NCI-H2029 treated with DMSO at 0.1 percent for 48 hours (cell line): Measurements from ENCODE around the gene DEPDC5.
A peak's percentile ranks its signal among the peaks of the same experiment; 100 is the strongest.
"Not testable (repeated sequence)": the region's sequence is repeated elsewhere in the genome, so short reads cannot be mapped to it uniquely, and the experiment has no call there.

Source experiments
- DNase-seq: peaks from one replicate; lab custom pipeline; 2025; lab: John Stamatoyannopoulos, UW

Gene DEPDC5

GRCh38 chr22:31815383-31815814 is 61.6 kb downstream of the DEPDC5 start:
- DNase-seq, result not testable (repeated sequence)

GRCh38 chr22:31816750-31817149 is 62.9 kb downstream of the DEPDC5 start:
- DNase-seq, result no peak

GRCh38 chr22:31818481-31819392 is 64.9 kb downstream of the DEPDC5 start:
- no peak for DNase-seq

GRCh38 chr22:31820655-31821054 is 66.8 kb downstream of the DEPDC5 start:
- no peak for DNase-seq

- DNase-seq, result peak; percentile 57
These were observed 67.8 kb downstream of the DEPDC5 start for GRCh38 chr22:31821572-31821971.

GRCh38 chr22:31822523-31822922 is 68.7 kb downstream of the DEPDC5 start:
- DNase-seq, result no peak

GRCh38 chr22:31825513-31825912 is 71.7 kb downstream of the DEPDC5 start:
- DNase-seq, result no peak

- no peak for DNase-seq
These were observed 72.6 kb downstream of the DEPDC5 start for GRCh38 chr22:31826443-31826842.

GRCh38 chr22:31828739-31829138 is 74.9 kb downstream of the DEPDC5 start:
- no peak for DNase-seq

- DNase-seq, result peak; percentile 20
These were observed 75.7 kb downstream of the DEPDC5 start for GRCh38 chr22:31829505-31829904.

GRCh38 chr22:31830721-31831070 is 76.9 kb downstream of the DEPDC5 start:
- no peak for DNase-seq

GRCh38 chr22:31833930-31834329 is 80.1 kb downstream of the DEPDC5 start:
- DNase-seq, result no peak

GRCh38 chr22:31836010-31836409 is 82.2 kb downstream of the DEPDC5 start:
- DNase-seq, result no peak

- no peak for DNase-seq
These were observed 85.1 kb downstream of the DEPDC5 start for GRCh38 chr22:31838917-31839316.

GRCh38 chr22:31839986-31840385 is 86.2 kb downstream of the DEPDC5 start:
- DNase-seq, result no peak

GRCh38 chr22:31840585-31840984 is 86.8 kb downstream of the DEPDC5 start:
- no peak for DNase-seq

- no peak for DNase-seq
These were observed 87.4 kb downstream of the DEPDC5 start for GRCh38 chr22:31841078-31841827.

GRCh38 chr22:31843526-31843925 is 89.7 kb downstream of the DEPDC5 start:
- DNase-seq, result no peak

GRCh38 chr22:31844941-31845340 is 91.1 kb downstream of the DEPDC5 start:
- no peak for DNase-seq

- DNase-seq, result no peak
These were observed 92.6 kb downstream of the DEPDC5 start for GRCh38 chr22:31846161-31847115.

GRCh38 chr22:31848411-31848810 is 94.6 kb downstream of the DEPDC5 start:
- DNase-seq, result no peak

GRCh38 chr22:31850135-31850534 is 96.3 kb downstream of the DEPDC5 start:
- no peak for DNase-seq
